IMR-90 (cell line): ENCODE measurements around the gene FAM217A. TPM values are rescaled to one million over a fixed set of nuclear protein-coding genes. Genes with fewer than 3 reads are reported as not detected.
"Not testable (repeated sequence)": the region's sequence is repeated elsewhere in the genome, so short reads cannot be mapped to it uniquely, and the experiment has no call there.

ENCODE experiments used
- ATAC-seq: fragments of 200-7000 bp; cut with Tn5 transposase; 2 replicates; pipeline ENCODE4 v1.9.1; 2020; ENCODE audit warnings: low read depth, mild to moderate bottlenecking, moderate library complexity
- BruUV-seq: library from RNA; stranded (reverse); fragments of 400-500 nt; replicated peaks from 2 replicates; lab custom pipeline; 2021; lab: Mats Ljungman, UMichigan
- CTCF ChIA-PET: fragments of 300-600 bp; formaldehyde crosslinking; extraction: SDS; loops from one replicate; lab custom pipeline; 2021; ENCODE audit warnings: antibody characterized with exemption; lab: Yijun Ruan, JAX
- POLR2A ChIA-PET: fragments of 300-600 bp; sonication (Branson Sonifier 250); formaldehyde crosslinking; loops from one replicate; lab custom pipeline; 2022; ENCODE audit warnings: antibody characterized with exemption; ENCODE audit not compliant: unreplicated experiment; lab: Charles Lee
- DNase-seq: peaks from one replicate; pipeline ENCODE4 v3.0.0; 2013
- H2AFZ ChIP-seq: replicated peaks from 2 replicates; pipeline ENCODE3; 2013; ENCODE audit warnings: low read length, mild to moderate bottlenecking; ENCODE audit not compliant: poor library complexity
- H2AK5ac ChIP-seq: 2 replicates; pipeline ENCODE4 v1.6.1; 2013; ENCODE audit warnings: low read depth, low read length, inconsistent platforms
- H2AK9ac ChIP-seq: replicated peaks from 2 replicates; pipeline ENCODE3; 2013; ENCODE audit warnings: mild to moderate bottlenecking, low read depth, low read length, moderate library complexity; ENCODE audit not compliant: poor library complexity
- H2BK120ac ChIP-seq: 2 replicates; pipeline ENCODE4 v1.6.1; 2013; ENCODE audit warnings: low read depth, low read length, inconsistent platforms
- H2BK15ac ChIP-seq: 3 replicates; pipeline ENCODE4 v1.6.1; 2013; ENCODE audit warnings: low read depth, low read length, inconsistent platforms
- H2BK20ac ChIP-seq: 2 replicates; pipeline ENCODE4 v1.6.1; 2013; ENCODE audit warnings: low read depth, mild to moderate bottlenecking, inconsistent platforms, low read length, moderate library complexity
- H2BK5ac ChIP-seq: 2 replicates; pipeline ENCODE4 v1.6.1; 2013; ENCODE audit warnings: mild to moderate bottlenecking, low read depth, low read length, inconsistent platforms; ENCODE audit not compliant: poor library complexity, severe bottlenecking
- H3K14ac ChIP-seq: replicated peaks from 2 replicates; pipeline ENCODE4 v1.6.1; 2013; ENCODE audit warnings: low read depth, low read length, inconsistent platforms
- H3K18ac ChIP-seq: 2 replicates; pipeline ENCODE4 v1.6.1; 2013; ENCODE audit warnings: low read depth, low read length, control low read depth
- H3K23ac ChIP-seq: 2 replicates; pipeline ENCODE4 v1.6.1; 2013; ENCODE audit warnings: low read depth, low read length, inconsistent platforms
- H3K27ac ChIP-seq: 2 replicates; pipeline ENCODE4 v1.5.1; 2013; ENCODE audit warnings: mild to moderate bottlenecking, control low read depth, low read length; ENCODE audit not compliant: insufficient read depth
- H3K27me3 ChIP-seq: 2 replicates; pipeline ENCODE4 v1.6.1; 2013; ENCODE audit warnings: low read length; ENCODE audit not compliant: control insufficient read depth, insufficient read depth
- H3K36me3 ChIP-seq: 2 replicates; pipeline ENCODE4 v1.6.1; 2013; ENCODE audit warnings: low read length, mixed read lengths; ENCODE audit not compliant: control insufficient read depth, insufficient read depth
- H3K4ac ChIP-seq: 2 replicates; pipeline ENCODE4 v1.6.1; 2013; ENCODE audit warnings: low read depth, low read length, inconsistent platforms
- H3K4me1 ChIP-seq: 2 replicates; pipeline ENCODE4 v1.6.1; 2013; ENCODE audit warnings: low read length, mixed read lengths; ENCODE audit not compliant: control insufficient read depth, insufficient read depth
- H3K4me2 ChIP-seq: 2 replicates; pipeline ENCODE4 v1.6.1; 2013; ENCODE audit warnings: low read depth, mild to moderate bottlenecking, control low read depth, low read length, moderate library complexity
- H3K4me3 ChIP-seq: 2 replicates; pipeline ENCODE4 v1.5.1; 2013; ENCODE audit warnings: low read depth, mild to moderate bottlenecking, control low read depth, low read length, moderate library complexity; ENCODE audit not compliant: insufficient read depth
- H3K56ac ChIP-seq: 2 replicates; pipeline ENCODE4 v1.6.1; 2013; ENCODE audit warnings: low read length, inconsistent platforms; ENCODE audit not compliant: insufficient read depth; ENCODE audit errors: extremely low read depth
- H3K79me1 ChIP-seq, 2 experiments: 2 replicates each; pipeline ENCODE4 v1.6.1; 2013; ENCODE audit warnings: low read length in 2 of 2, inconsistent platforms in 1 of 2, low read depth in 1 of 2
- H3K9ac ChIP-seq: 2 replicates; pipeline ENCODE4 v1.6.1; 2013; ENCODE audit warnings: low read depth, low read length, control low read depth
- H3K9me1 ChIP-seq: 2 replicates; pipeline ENCODE4 v1.6.1; 2013; ENCODE audit warnings: low read length, inconsistent platforms; ENCODE audit not compliant: insufficient read depth
- H3K9me3 ChIP-seq: 2 replicates; pipeline ENCODE4 v1.6.1; 2013; ENCODE audit warnings: low read length; ENCODE audit not compliant: control insufficient read depth, insufficient read depth
- H4K20me1 ChIP-seq: 2 replicates; pipeline ENCODE4 v1.6.1; 2013; ENCODE audit warnings: low read length, inconsistent platforms; ENCODE audit not compliant: insufficient read depth
- H4K5ac ChIP-seq: 2 replicates; pipeline ENCODE4 v1.6.1; 2013; ENCODE audit warnings: mild to moderate bottlenecking, low read depth, low read length, control low read depth
- H4K8ac ChIP-seq, 2 experiments: 2 replicates each; pipeline ENCODE4 v1.6.1; 2013; ENCODE audit warnings: low read depth in 2 of 2, low read length in 2 of 2, control low read depth in 1 of 2, inconsistent platforms in 1 of 2
- H4K91ac ChIP-seq: 2 replicates; pipeline ENCODE4 v1.6.1; 2013; ENCODE audit warnings: low read depth, low read length, inconsistent platforms; ENCODE audit not compliant: insufficient read depth
- FOS ChIP-seq: fragments of 150-350 bp; IDR thresholded peaks from 2 replicates; pipeline ENCODE4 v1.6.1; 2016; ENCODE audit warnings: low read depth, low read length
- MAZ ChIP-seq: IDR thresholded peaks from 2 replicates; pipeline ENCODE4 v1.6.1; 2012; ENCODE audit warnings: low read depth, mild to moderate bottlenecking, low read length, improper control_type of control experiment, moderate library complexity, borderline replicate concordance
- MXI1 ChIP-seq: IDR thresholded peaks from 2 replicates; pipeline ENCODE4 v1.6.1; 2012; ENCODE audit warnings: low read depth, mild to moderate bottlenecking, low read length, moderate library complexity, borderline replicate concordance
- POLR2A ChIP-seq: IDR thresholded peaks from 2 replicates; pipeline ENCODE4 v1.6.1; 2012; ENCODE audit warnings: mild to moderate bottlenecking, low read depth, low read length
- SMC3 ChIP-seq: fragments of 150-350 bp; IDR thresholded peaks from 2 replicates; pipeline ENCODE4 v1.6.1; 2016; ENCODE audit warnings: low read depth, mild to moderate bottlenecking, antibody characterized with exemption, low read length, moderate library complexity
- WGBS, 2 experiments: methylation state at CpG; one replicate each; pipeline versions ENCODE4 v1.1.5 to v1.1.7; 2013; ENCODE audit warnings: missing lambda C conversion rate in 2 of 2; ENCODE audit not compliant: insufficient read length in 1 of 2; ENCODE audit errors: extremely low coverage in 2 of 2; 5-methylcytosine and 5-hydroxymethylcytosine counted together
- dilution Hi-C: fragments of 300-500 bp; cut with HindIII; formaldehyde crosslinking; loops from one replicate; pipeline ENCODE4 v1.14.3; 2018; ENCODE audit warnings: low sequenced_read_pairs; ENCODE audit not compliant: unreplicated experiment
- in situ Hi-C: fragments of 300-500 bp; cut with MboI; formaldehyde crosslinking; loops from 3 replicates; pipeline ENCODE4 v1.14.3; 2019; ENCODE audit warnings: low sequenced_read_pairs, inconsistent platforms, mixed read lengths
- intact Hi-C: fragments of 100-400 bp; cut with micrococcal nuclease; formaldehyde crosslinking; loops from 2 replicates; pipeline ENCODE4 v1.10.0; 2022
- polyA plus RNA-seq, 3 experiments: library from polyadenylated mRNA; depleted of rRNA; stranded (reverse); fragments of >200 nt; gene quantifications; 2 replicates each; pipeline ENCODE4 v1.2.3, GENCODE V29; 2012; ENCODE audit warnings: low replicate concordance in 1 of 3
- total RNA-seq: library from RNA; depleted of rRNA; stranded (reverse); fragments of >200 nt; gene quantifications from 2 replicates; pipeline ENCODE4 v1.2.3, GENCODE V29; 2012

The FAM217A gene
- total and polyA plus RNA-seq, 2 of the 4 experiments (the other 2 are of a cell fraction), result not detected

DNA sequence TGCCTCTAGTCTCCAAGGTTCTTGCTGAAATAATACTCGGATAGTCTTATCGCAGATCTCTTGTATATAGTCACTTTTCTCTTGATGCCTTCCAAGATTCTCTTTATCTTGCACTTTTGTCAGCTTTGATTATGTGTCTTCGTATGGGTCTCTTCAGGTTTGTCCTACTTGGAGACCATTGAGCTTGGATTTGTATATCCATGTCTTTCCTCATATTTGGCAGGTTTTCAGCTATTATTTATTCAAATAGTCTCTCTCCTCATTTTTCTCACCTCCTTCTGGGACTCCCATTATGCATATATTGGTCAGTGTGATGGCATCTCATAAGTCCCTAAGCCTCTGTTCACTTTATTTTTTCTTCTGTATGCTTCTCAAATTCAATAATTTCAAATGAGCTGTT is 33.4 kb upstream of the FAM217A start:
- no peak overlapping the region for H3K4me3 ChIP-seq
- no peak overlapping the region for H2AFZ ChIP-seq
- no peak overlapping the region for H2BK120ac ChIP-seq
- H2BK15ac ChIP-seq, result no peak overlapping the region
- peaks cover 15% of the 10 kb centered on the region for H3K36me3 ChIP-seq
- H2AK5ac ChIP-seq, result no peak overlapping the region
- H3K4me1 ChIP-seq, result no peaks in the 10 kb centered on the region; the same call in 1 of the 2 replicates
- intact Hi-C loops (no loop called here), in situ Hi-C loops (no loop called here), dilution Hi-C loops (no loop called here)
- DNase-seq, result no peak
- POLR2A ChIA-PET, result interaction anchor here (0.7 kb wide), 1 partner anchor 23 kb away, joined by 3 read pairs; the partner anchor contains the start of gene ECI2
- no peaks in the 10 kb centered on the region; the same call in 1 of the 2 replicates for H4K20me1 ChIP-seq
- no peak overlapping the region for H2BK20ac ChIP-seq
- H3K27me3 ChIP-seq, result peaks cover 5% of the 10 kb centered on the region
- no peak overlapping the region for H3K23ac ChIP-seq
- no peak overlapping the region for H3K9ac ChIP-seq
- peaks cover 8% of the 10 kb centered on the region for H3K9me3 ChIP-seq
- no peak overlapping the region for H4K8ac ChIP-seq
- peaks cover 3% of the 10 kb centered on the region; the same call in 1 of the 2 replicates for H3K9me1 ChIP-seq
- no peak overlapping the region for H2AK9ac ChIP-seq
- no peaks in the 10 kb centered on the region for H3K79me1 ChIP-seq
- H2BK5ac ChIP-seq, result no peak overlapping the region
- no peak overlapping the region for H3K56ac ChIP-seq
- no TSS peak for BruUV-seq
- no peak overlapping the region for H4K91ac ChIP-seq
- H3K4ac ChIP-seq, result no peak overlapping the region
- no peak overlapping the region for H3K18ac ChIP-seq
- no peak for ATAC-seq
- no CpG with 5 or more reads among the region's 3 CpGs for WGBS, 2 experiments
- H4K5ac ChIP-seq, result no peak overlapping the region
- CTCF ChIA-PET, result interaction anchor here (0.7 to 1.0 kb wide), 2 partner anchors 10 to 578 kb away, joined by 3 to 4 read pairs; no protein-coding TSS in a partner anchor
- no peak overlapping the region for H3K4me2 ChIP-seq
- no peak overlapping the region for H3K27ac ChIP-seq
- no peak overlapping the region for H3K14ac ChIP-seq
- TF ChIP-seq SMC3 (no peak), MAZ (no peak), POLR2A (no peak), FOS (no peak), MXI1 (no peak)

DNA sequence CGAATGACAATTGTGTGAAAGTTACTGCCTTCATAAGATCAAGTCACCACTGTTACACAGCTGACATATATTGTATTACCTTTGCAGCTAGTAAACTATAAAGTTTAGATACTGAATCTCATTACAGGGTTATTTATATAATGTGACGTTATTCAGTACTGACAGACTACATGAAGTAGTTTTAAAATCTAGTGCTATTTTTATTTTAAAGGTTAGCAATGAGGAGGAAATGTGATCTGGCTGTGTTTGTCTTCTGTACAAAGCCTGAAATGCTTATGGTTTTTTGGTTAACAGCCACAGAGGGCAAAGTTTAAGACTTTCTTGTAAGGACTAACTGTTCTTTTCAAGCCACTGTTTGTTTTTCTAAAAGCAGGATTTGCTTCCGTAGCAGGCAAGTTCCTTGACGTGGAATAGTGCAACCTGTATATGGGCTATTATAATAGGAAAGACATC is 30.5 kb upstream of the FAM217A start:
- H3K36me3 ChIP-seq, BruUV-seq, POLR2A ChIA-PET, H3K4ac ChIP-seq, H2AFZ ChIP-seq, H3K4me1 ChIP-seq, in situ Hi-C loops, H4K8ac ChIP-seq, H3K27ac ChIP-seq, H3K9me3 ChIP-seq, H3K18ac ChIP-seq, H4K5ac ChIP-seq, H2BK15ac ChIP-seq, H2BK120ac ChIP-seq, H3K56ac ChIP-seq, H3K4me3 ChIP-seq, H2AK5ac ChIP-seq, H4K91ac ChIP-seq, H2AK9ac ChIP-seq, H4K20me1 ChIP-seq, H3K23ac ChIP-seq, CTCF ChIA-PET, H3K79me1 ChIP-seq, H3K9me1 ChIP-seq, H3K14ac ChIP-seq, H2BK5ac ChIP-seq, dilution Hi-C loops, H3K9ac ChIP-seq, H2BK20ac ChIP-seq: not testable (repeated sequence)
- DNase-seq (peak; percentile 91), ATAC-seq (peak; percentile 74)
- Histone ChIP-seq H3K4me2 (peak overlapping the region; percentile 69; the same call in 1 of the 2 replicates), H3K27me3 (peaks cover 15% of the 10 kb centered on the region)
- WGBS, 2 experiments, result no CpG with 5 or more reads among the region's 4 CpGs
- intact Hi-C loops, result loop anchor here (5.0 kb wide), 1 partner anchor 42 kb away; no protein-coding TSS in a partner anchor
